Subcutaneous adipose tissue (tissue), 4 donors: ENCODE data around the gene PITPNB. TPM values are rescaled to one million over a fixed set of nuclear protein-coding genes. Genes with fewer than 3 reads are reported as not detected.

Source experiments
- total RNA-seq, 4 donors: library from RNA; depleted of rRNA; stranded (reverse); fragments of >200 nt; gene quantifications; one replicate each; pipeline ENCODE4 v1.1.0, GENCODE V29; 2016
- TF ChIP-seq, protein P1 (sequence below): fragments of 450-650 bp; IDR thresholded peaks from one replicate; pipeline ENCODE4 v1.5.1; 2016; ENCODE audit warnings: low read depth, mild to moderate bottlenecking, control low read depth, antibody characterized with exemption, moderate library complexity

The PITPNB gene
- total RNA-seq, 4 donors from 2014 or later = 43.5 to 89.3 (median 46.5) TPM

DNA sequence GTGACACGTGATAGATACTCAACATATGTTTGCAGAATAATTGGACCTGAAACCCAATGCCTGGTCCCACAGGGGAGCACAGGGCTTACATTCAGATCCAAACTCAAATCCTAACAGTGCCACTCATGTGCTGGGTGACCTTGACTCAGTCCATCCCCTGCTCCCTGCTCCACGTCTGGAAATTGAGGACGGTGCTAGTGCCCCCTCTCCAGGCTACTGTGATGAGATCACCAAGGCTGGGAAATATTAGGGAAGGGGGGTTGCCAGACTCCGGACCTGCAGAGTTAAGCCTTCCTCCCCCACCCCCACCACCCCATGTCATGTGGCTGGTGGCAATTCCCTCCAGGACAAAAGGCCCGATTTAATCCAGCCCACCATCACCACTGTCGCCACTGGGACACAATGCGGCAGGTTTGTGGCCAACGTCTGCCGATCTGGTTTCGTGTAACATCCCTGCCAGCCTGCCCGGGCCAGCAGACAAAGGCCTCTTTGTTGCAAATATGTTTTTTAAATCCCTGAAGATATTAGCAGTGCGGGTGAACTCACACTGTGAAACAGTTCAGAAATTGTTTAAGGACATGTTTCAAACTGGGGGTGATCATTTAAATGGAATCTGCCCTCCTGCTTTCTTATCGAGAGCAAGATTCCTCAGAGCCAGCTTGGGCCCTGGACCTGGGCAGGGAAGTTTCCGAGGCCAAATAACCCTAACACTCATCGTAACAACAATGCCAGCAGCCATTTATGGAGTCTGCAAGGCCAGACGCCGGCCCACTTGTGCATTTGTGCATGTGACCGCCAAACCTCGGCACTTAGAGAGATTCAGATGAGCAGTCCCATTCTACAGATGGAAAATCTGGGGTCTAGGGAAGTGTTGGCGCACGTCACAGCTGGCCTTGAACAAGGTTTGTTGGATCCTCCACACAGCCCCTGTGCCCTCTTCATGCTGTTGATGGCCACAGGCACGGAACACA lies 97.9 kb downstream of the PITPNB start:
- TF ChIP-seq, protein P1, sequence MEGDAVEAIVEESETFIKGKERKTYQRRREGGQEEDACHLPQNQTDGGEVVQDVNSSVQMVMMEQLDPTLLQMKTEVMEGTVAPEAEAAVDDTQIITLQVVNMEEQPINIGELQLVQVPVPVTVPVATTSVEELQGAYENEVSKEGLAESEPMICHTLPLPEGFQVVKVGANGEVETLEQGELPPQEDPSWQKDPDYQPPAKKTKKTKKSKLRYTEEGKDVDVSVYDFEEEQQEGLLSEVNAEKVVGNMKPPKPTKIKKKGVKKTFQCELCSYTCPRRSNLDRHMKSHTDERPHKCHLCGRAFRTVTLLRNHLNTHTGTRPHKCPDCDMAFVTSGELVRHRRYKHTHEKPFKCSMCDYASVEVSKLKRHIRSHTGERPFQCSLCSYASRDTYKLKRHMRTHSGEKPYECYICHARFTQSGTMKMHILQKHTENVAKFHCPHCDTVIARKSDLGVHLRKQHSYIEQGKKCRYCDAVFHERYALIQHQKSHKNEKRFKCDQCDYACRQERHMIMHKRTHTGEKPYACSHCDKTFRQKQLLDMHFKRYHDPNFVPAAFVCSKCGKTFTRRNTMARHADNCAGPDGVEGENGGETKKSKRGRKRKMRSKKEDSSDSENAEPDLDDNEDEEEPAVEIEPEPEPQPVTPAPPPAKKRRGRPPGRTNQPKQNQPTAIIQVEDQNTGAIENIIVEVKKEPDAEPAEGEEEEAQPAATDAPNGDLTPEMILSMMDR = no peak

GRCh38 chr22:27816552-27816951 lies 102.5 kb downstream of the PITPNB start:
- TF ChIP-seq, protein P1 = no peak

- TF ChIP-seq, protein P1 = no peak
Observed at GRCh38 chr22:27815826-27816530, 103.1 kb downstream of the PITPNB start.

- TF ChIP-seq, protein P1 = no peak
Observed at GRCh38 chr22:27814993-27815392, 104.1 kb downstream of the PITPNB start.

DNA sequence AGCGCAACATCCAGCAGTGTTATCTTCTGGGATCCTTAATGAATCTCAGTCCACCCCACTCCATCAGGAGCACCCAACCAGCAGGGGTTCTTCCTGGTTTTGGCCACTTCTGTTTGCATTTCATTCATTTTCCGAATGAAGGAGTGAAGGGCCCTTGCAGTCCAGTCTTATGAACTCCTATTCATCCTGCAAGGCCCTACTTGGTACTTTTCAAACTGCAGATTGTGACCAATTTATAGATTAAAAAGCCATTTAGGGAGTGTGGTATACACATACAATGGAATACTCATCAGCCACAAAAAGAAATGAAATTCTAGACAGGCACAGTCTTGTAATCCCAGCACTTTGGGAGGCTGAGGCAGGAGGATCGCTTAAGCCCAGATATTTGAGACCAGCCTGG lies 107.3 kb downstream of the PITPNB start:
- TF ChIP-seq, protein P1 = no peak

- TF ChIP-seq, protein P1 = no peak
Observed at GRCh38 chr22:27810609-27811151, 108.4 kb downstream of the PITPNB start.
